GM19467 (cell line): ENCODE data around the gene PROSER1.
"Not testable (repeated sequence)": the region's sequence is repeated elsewhere in the genome, so short reads cannot be mapped to it uniquely, and the experiment has no call there.

Experiments used
- ATAC-seq: cut with Tn5 transposase; IDR thresholded peaks from one replicate; pipeline ENCODE4 v1.9.1; 2021; ENCODE audit warnings: mild to moderate bottlenecking, moderate library complexity; ENCODE audit not compliant: unreplicated experiment

The PROSER1 gene

GRCh38 chr13:39037880-39038568 is at the start of gene PROSER1, which contains the start of gene NHLRC3:
Gene PROSER1, minus strand, starts transcription at chr13:39038089. Its CDS starts 847 bp downstream, at chr13:39037242.
Gene NHLRC3, plus strand, starts transcription at chr13:39038456. Its CDS starts 184 bp downstream, at chr13:39038640.
- ATAC-seq, result peak; percentile 74

- ATAC-seq, result not testable (repeated sequence)
Measured at GRCh38 chr13:39086251-39086945, 48.5 kb upstream of the PROSER1 start.

- no peak for ATAC-seq
Measured at GRCh38 chr13:39073983-39074382, 36.1 kb upstream of the PROSER1 start.

- no peak for ATAC-seq
Measured at GRCh38 chr13:39072842-39073241, 35.0 kb upstream of the PROSER1 start.

GRCh38 chr13:39062004-39062403 is 24.1 kb upstream of the PROSER1 start:
- no peak for ATAC-seq

GRCh38 chr13:39058040-39058439 is 20.2 kb upstream of the PROSER1 start:
- ATAC-seq, result no peak

GRCh38 chr13:39056018-39056417 is 18.1 kb upstream of the PROSER1 start:
- ATAC-seq, result no peak

GRCh38 chr13:39054112-39054511 is 16.2 kb upstream of the PROSER1 start:
- no peak for ATAC-seq

- ATAC-seq, result no peak
Measured at GRCh38 chr13:39052944-39053343, 15.1 kb upstream of the PROSER1 start.

GRCh38 chr13:39051157-39051556 is 13.3 kb upstream of the PROSER1 start:
- no peak for ATAC-seq

- no peak for ATAC-seq
Measured at GRCh38 chr13:39049274-39049673, 11.4 kb upstream of the PROSER1 start.

GRCh38 chr13:39048806-39049205 is 10.9 kb upstream of the PROSER1 start:
- no peak for ATAC-seq

GRCh38 chr13:39047560-39047959 is 9.7 kb upstream of the PROSER1 start:
- no peak for ATAC-seq

- ATAC-seq, result peak; percentile 63
Measured at GRCh38 chr13:39044536-39044935, 6.6 kb upstream of the PROSER1 start.

GRCh38 chr13:39040206-39040605 is 2.3 kb upstream of the PROSER1 start:
- no peak for ATAC-seq

GRCh38 chr13:39039041-39039440 is 1.2 kb upstream of the PROSER1 start:
- ATAC-seq, result no peak

GRCh38 chr13:39038569-39039030 is 711 bp upstream of the PROSER1 start:
- ATAC-seq, result peak; percentile 26

GRCh38 chr13:39037410-39037879 is 444 bp downstream of the PROSER1 start:
- ATAC-seq, result no peak

- ATAC-seq, result no peak
Measured at GRCh38 chr13:39036212-39036611, 1.7 kb downstream of the PROSER1 start.

GRCh38 chr13:39035799-39036198 is 2.1 kb downstream of the PROSER1 start:
- no peak for ATAC-seq

GRCh38 chr13:39035204-39035603 is 2.7 kb downstream of the PROSER1 start:
- ATAC-seq, result no peak

GRCh38 chr13:39034085-39034484 is 3.8 kb downstream of the PROSER1 start:
- no peak for ATAC-seq
